ENCODE results near the gene PKHD1. TPM values are rescaled to one million over a fixed set of nuclear protein-coding genes. Genes with fewer than 3 reads are reported as not detected.

The PKHD1 gene
- total and polyA plus RNA-seq, 9 donors: 0.01 to 0.12 (median 0.05) TPM; not detected in 3

DNA sequence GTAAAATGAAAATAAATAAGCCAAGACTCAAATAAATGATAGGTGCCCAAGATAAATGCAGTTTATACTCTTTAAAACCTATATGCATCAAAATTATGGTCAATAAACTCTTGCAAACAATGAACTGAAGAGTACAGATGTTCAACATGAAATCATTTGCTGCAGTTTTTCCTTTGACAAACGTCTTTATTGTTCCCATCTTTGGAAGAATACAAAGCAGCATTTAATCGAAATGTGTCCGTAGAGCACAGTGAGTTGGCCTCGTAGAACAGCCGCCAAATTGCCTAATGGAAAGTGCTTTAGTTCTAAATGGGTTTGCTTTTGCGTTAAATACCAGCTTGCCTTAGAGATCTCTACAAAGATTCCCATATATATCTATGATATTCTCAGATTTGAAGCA, 447.4 kb downstream of the PKHD1 start:
- WGBS, 3 donors: 76 to 81% (median 79%) methylated on average over 6 of the region's 6 CpGs
- H3K4me1 ChIP-seq (ENCODE audit: insufficient read depth): no peaks in the 10 kb centered on the region
- no peaks in the 10 kb centered on the region for H3K27me3 ChIP-seq
- H3K27ac ChIP-seq: no peak overlapping the region
- TF ChIP-seq EP300 (IDR thresholded peaks at IDR 0.05) (no peak), POLR2A (IDR thresholded peaks at IDR 0.05) (no peak)
- TF ChIP-seq, protein P1, sequence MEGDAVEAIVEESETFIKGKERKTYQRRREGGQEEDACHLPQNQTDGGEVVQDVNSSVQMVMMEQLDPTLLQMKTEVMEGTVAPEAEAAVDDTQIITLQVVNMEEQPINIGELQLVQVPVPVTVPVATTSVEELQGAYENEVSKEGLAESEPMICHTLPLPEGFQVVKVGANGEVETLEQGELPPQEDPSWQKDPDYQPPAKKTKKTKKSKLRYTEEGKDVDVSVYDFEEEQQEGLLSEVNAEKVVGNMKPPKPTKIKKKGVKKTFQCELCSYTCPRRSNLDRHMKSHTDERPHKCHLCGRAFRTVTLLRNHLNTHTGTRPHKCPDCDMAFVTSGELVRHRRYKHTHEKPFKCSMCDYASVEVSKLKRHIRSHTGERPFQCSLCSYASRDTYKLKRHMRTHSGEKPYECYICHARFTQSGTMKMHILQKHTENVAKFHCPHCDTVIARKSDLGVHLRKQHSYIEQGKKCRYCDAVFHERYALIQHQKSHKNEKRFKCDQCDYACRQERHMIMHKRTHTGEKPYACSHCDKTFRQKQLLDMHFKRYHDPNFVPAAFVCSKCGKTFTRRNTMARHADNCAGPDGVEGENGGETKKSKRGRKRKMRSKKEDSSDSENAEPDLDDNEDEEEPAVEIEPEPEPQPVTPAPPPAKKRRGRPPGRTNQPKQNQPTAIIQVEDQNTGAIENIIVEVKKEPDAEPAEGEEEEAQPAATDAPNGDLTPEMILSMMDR (IDR thresholded peaks at IDR 0.05): no peak
- H3K4me3 ChIP-seq: no peak overlapping the region
- no peaks in the 10 kb centered on the region for H3K36me3 ChIP-seq
- H3K9me3 ChIP-seq: no peaks in the 10 kb centered on the region
- intact Hi-C loops (cut with DNase I): no loop called here
- DNase-seq: no peak

DNA sequence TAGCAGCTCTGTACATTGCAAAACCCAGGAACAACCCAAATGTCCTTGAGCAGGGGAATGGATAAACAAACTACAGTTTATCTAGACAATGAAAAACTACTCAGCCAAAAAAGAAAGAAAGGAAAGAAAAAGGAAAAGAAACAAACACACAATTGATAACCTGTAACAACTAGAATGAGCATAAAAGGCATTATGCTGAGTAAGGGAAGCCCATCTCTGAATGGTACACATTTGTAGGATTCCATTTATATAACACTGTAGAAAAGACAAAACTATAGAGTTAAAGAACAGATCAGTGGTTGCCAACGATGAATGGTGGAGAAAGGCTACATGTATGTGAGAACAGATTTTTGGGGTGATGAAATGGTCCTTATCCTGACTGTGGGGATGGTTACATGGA, 454.0 kb downstream of the PKHD1 start:
- Histone ChIP-seq H3K27ac (no peak overlapping the region), H3K4me1 (ENCODE audit: insufficient read depth) (no peaks in the 10 kb centered on the region), H3K4me3 (no peak overlapping the region), H3K9me3 (no peaks in the 10 kb centered on the region), H3K36me3 (no peaks in the 10 kb centered on the region), H3K27me3 (no peaks in the 10 kb centered on the region)
- no peak for DNase-seq
- 63 to 73% (median 72%) methylated on average over 1 of the region's 1 CpG for WGBS, 3 donors
- intact Hi-C loops (cut with DNase I): no loop called here
- no peak for TF ChIP-seq POLR2A (IDR thresholded peaks at IDR 0.05)
- TF ChIP-seq, protein P1 (IDR thresholded peaks at IDR 0.05): no peak
- no peak for TF ChIP-seq EP300 (IDR thresholded peaks at IDR 0.05)

GRCh38 chr6:51630011-51630410, 457.4 kb downstream of the PKHD1 start:
- Histone ChIP-seq H3K27ac (no peak overlapping the region), H3K9me3 (no peaks in the 10 kb centered on the region), H3K36me3 (no peaks in the 10 kb centered on the region), H3K27me3 (no peaks in the 10 kb centered on the region), H3K4me1 (ENCODE audit: insufficient read depth) (no peaks in the 10 kb centered on the region), H3K4me3 (no peak overlapping the region)
- DNase-seq: no peak
- intact Hi-C loops (cut with DNase I): no loop called here
- TF ChIP-seq, protein P1 (IDR thresholded peaks at IDR 0.05): no peak
- TF ChIP-seq POLR2A (IDR thresholded peaks at IDR 0.05) (no peak), EP300 (IDR thresholded peaks at IDR 0.05) (no peak)
- WGBS, 3 donors: 74 to 76% (median 75%) methylated on average over 4 of the region's 4 CpGs

- Histone ChIP-seq H3K36me3 (no peaks in the 10 kb centered on the region), H3K9me3 (no peaks in the 10 kb centered on the region), H3K4me3 (no peak overlapping the region), H3K4me1 (ENCODE audit: insufficient read depth) (no peaks in the 10 kb centered on the region), H3K27ac (no peak overlapping the region), H3K27me3 (no peaks in the 10 kb centered on the region)
- TF ChIP-seq POLR2A (IDR thresholded peaks at IDR 0.05): no peak
- intact Hi-C loops (cut with DNase I): no loop called here
- DNase-seq: no peak
- 68 to 79% (median 74%) methylated on average over 1 of the region's 1 CpG for WGBS, 3 donors
These were observed 461.0 kb downstream of the PKHD1 start for GRCh38 chr6:51626391-51626790.

GRCh38 chr6:51625566-51625965, 461.8 kb downstream of the PKHD1 start:
- WGBS, 3 donors: 88 to 91% (median 89%) methylated on average over 4 of the region's 4 CpGs
- Histone ChIP-seq H3K4me1 (ENCODE audit: insufficient read depth) (no peaks in the 10 kb centered on the region), H3K9me3 (no peaks in the 10 kb centered on the region), H3K36me3 (no peaks in the 10 kb centered on the region), H3K4me3 (no peak overlapping the region), H3K27me3 (no peaks in the 10 kb centered on the region), H3K27ac (no peak overlapping the region)
- intact Hi-C loops (cut with DNase I): no loop called here
- no peak for TF ChIP-seq EP300 (IDR thresholded peaks at IDR 0.05)
- no peak for TF ChIP-seq POLR2A (IDR thresholded peaks at IDR 0.05)
- TF ChIP-seq, protein P1 (IDR thresholded peaks at IDR 0.05): no peak
- DNase-seq: no peak
